ENCODE measurements around the gene NDEL1.

- TF ChIP-seq, protein P1, sequence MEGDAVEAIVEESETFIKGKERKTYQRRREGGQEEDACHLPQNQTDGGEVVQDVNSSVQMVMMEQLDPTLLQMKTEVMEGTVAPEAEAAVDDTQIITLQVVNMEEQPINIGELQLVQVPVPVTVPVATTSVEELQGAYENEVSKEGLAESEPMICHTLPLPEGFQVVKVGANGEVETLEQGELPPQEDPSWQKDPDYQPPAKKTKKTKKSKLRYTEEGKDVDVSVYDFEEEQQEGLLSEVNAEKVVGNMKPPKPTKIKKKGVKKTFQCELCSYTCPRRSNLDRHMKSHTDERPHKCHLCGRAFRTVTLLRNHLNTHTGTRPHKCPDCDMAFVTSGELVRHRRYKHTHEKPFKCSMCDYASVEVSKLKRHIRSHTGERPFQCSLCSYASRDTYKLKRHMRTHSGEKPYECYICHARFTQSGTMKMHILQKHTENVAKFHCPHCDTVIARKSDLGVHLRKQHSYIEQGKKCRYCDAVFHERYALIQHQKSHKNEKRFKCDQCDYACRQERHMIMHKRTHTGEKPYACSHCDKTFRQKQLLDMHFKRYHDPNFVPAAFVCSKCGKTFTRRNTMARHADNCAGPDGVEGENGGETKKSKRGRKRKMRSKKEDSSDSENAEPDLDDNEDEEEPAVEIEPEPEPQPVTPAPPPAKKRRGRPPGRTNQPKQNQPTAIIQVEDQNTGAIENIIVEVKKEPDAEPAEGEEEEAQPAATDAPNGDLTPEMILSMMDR (IDR thresholded peaks at IDR 0.05; ENCODE audit: low read depth, low read length, poor library complexity, severe bottlenecking), result no peak
- TF ChIP-seq EZH2phosphoT487 (IDR thresholded peaks at IDR 0.05; ENCODE audit: borderline replicate concordance, low read length), result no peak
Measured at GRCh38 chr17:8494021-8494420, 58.3 kb downstream of the NDEL1 start.

Data from DOHH2 (cell line).